ENCODE data around the gene THRAP3. TPM values are rescaled to one million over a fixed set of nuclear protein-coding genes. Genes with fewer than 3 reads are reported as not detected.

THRAP3 gene
- total and polyA plus RNA-seq, 2 donors from 2014 or later, result 28.0 to 102 TPM

DNA sequence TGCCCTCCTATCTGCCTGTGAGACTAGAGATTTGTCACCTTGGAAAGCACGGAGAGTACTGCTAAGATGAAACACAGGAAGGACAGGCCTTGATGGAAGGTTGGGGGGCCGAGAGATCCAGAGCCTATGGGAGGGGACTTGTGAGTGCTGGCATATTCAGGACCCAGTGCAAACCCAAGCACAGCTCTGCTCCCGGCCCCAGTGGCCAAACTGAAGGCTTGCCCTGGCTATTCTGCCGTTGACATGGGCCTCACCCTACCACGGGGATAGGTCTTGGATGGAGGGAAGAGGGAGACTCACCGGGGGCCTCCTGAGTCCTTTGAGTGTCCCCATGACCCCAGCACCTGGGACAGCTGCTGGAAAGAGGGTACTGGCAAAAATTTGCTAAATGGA, 103.8 kb downstream of the THRAP3 start:
- H3K4me3 ChIP-seq (ENCODE audit: low read length in 3 of 3), result no peak overlapping the region
- DNase-seq (peak in 1 of 5 donors; percentile 49), FAIRE-seq (no peak)
- no peaks in the 10 kb centered on the region for H3K36me3 ChIP-seq (ENCODE audit: control insufficient read depth in 2 of 3, insufficient read depth in 3 of 3, low read length in 3 of 3)
- no peaks in the 10 kb centered on the region for H3K9me3 ChIP-seq (ENCODE audit: control insufficient read depth in 2 of 3, insufficient read depth in 1 of 3, low read length in 3 of 3)
- H3K9ac ChIP-seq (ENCODE audit: low read length in 3 of 3), result no peak overlapping the region
- TF ChIP-seq, protein P1, sequence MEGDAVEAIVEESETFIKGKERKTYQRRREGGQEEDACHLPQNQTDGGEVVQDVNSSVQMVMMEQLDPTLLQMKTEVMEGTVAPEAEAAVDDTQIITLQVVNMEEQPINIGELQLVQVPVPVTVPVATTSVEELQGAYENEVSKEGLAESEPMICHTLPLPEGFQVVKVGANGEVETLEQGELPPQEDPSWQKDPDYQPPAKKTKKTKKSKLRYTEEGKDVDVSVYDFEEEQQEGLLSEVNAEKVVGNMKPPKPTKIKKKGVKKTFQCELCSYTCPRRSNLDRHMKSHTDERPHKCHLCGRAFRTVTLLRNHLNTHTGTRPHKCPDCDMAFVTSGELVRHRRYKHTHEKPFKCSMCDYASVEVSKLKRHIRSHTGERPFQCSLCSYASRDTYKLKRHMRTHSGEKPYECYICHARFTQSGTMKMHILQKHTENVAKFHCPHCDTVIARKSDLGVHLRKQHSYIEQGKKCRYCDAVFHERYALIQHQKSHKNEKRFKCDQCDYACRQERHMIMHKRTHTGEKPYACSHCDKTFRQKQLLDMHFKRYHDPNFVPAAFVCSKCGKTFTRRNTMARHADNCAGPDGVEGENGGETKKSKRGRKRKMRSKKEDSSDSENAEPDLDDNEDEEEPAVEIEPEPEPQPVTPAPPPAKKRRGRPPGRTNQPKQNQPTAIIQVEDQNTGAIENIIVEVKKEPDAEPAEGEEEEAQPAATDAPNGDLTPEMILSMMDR (IDR thresholded peaks at IDR 0.05; ENCODE audit: borderline replicate concordance, extremely low read depth, insufficient read depth), result no peak
- H3K27ac ChIP-seq (ENCODE audit: low read depth in 2 of 2, low read length in 2 of 2), result no peak overlapping the region
- intact Hi-C loops (cut with DNase I), result no loop called here
- peaks cover 5 to 15% (median 13%) of the 10 kb centered on the region in 3 donors for H3K4me1 ChIP-seq (ENCODE audit: control insufficient read depth in 2 of 3, insufficient read depth in 2 of 3, low read depth in 1 of 3, low read length in 3 of 3)
- no peaks in the 10 kb centered on the region for H3K27me3 ChIP-seq (ENCODE audit: control insufficient read depth, insufficient read depth, low read length)

DNA sequence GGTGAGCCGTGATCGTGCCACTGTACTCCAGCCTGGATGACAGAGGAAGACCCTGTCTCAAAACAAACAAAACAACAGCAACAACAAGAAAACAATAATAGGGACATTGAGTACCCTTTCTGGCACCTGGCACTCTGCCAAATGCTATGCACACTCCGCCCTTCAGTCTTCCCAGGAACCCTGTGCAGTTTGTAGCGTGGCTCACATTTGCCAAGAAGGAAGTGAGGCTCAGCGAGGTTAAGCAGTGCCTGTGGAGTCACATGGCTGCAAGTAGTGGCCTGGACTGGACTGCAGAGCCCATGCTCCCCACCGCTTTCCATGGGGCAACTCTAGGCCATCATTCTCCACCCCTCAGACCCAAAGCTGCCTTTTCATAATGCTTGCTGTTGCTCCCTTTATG, 104.5 kb downstream of the THRAP3 start:
- TF ChIP-seq, protein P1 (IDR thresholded peaks at IDR 0.05; ENCODE audit: borderline replicate concordance, extremely low read depth, insufficient read depth), result no peak
- Histone ChIP-seq H3K27ac (ENCODE audit: low read depth in 2 of 2, low read length in 2 of 2) (no peak overlapping the region), H3K36me3 (ENCODE audit: control insufficient read depth in 2 of 3, insufficient read depth in 3 of 3, low read length in 3 of 3) (no peaks in the 10 kb centered on the region), H3K9me3 (ENCODE audit: control insufficient read depth in 2 of 3, insufficient read depth in 1 of 3, low read length in 3 of 3) (no peaks in the 10 kb centered on the region), H3K9ac (ENCODE audit: low read length in 3 of 3) (no peak overlapping the region), H3K4me1 (ENCODE audit: control insufficient read depth in 2 of 3, insufficient read depth in 2 of 3, low read depth in 1 of 3, low read length in 3 of 3) (peaks cover 5 to 15% (median 13%) of the 10 kb centered on the region in 3 donors), H3K27me3 (ENCODE audit: control insufficient read depth, insufficient read depth, low read length) (no peaks in the 10 kb centered on the region), H3K4me3 (ENCODE audit: low read length in 3 of 3) (no peak overlapping the region)
- intact Hi-C loops (cut with DNase I), result no loop called here
- DNase-seq, result peak in 2 of 5 donors; percentile 55 to 81
- no peak for FAIRE-seq

DNA sequence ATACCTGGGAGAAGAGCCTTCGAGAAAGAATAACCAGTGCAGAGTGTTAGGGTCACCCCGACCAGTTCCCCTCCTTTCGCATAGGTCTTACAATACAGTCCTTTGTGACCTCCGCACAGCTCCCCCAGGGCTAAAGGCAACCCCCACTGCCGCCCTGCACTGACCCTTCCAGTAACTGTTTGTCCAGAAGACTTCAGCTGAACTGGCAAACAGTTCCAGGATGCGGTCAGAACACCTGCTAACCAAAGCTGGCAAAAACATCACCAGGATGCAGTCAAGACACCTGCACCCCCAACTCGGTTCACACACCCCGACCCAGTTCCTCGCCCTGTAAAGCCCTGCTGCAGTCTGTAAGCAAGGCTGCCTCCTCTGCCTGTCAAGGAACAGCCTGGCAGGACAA, 105.6 kb downstream of the THRAP3 start:
- H3K4me3 ChIP-seq (ENCODE audit: low read length in 3 of 3), result no peak overlapping the region
- H3K4me1 ChIP-seq (ENCODE audit: control insufficient read depth in 2 of 3, insufficient read depth in 2 of 3, low read depth in 1 of 3, low read length in 3 of 3), result peaks cover 3 to 9% (median 5%) of the 10 kb centered on the region in 3 donors
- H3K36me3 ChIP-seq (ENCODE audit: control insufficient read depth in 2 of 3, insufficient read depth in 3 of 3, low read length in 3 of 3), result no peaks in the 10 kb centered on the region
- no peaks in the 10 kb centered on the region for H3K27me3 ChIP-seq (ENCODE audit: control insufficient read depth, insufficient read depth, low read length)
- H3K27ac ChIP-seq (ENCODE audit: low read depth in 2 of 2, low read length in 2 of 2), result no peak overlapping the region
- no peak for DNase-seq
- intact Hi-C loops (cut with DNase I), result no loop called here
- TF ChIP-seq, protein P1 (IDR thresholded peaks at IDR 0.05; ENCODE audit: borderline replicate concordance, extremely low read depth, insufficient read depth), result no peak
- FAIRE-seq, result no peak
- no peaks in the 10 kb centered on the region for H3K9me3 ChIP-seq (ENCODE audit: control insufficient read depth in 2 of 3, insufficient read depth in 1 of 3, low read length in 3 of 3)
- no peak overlapping the region for H3K9ac ChIP-seq (ENCODE audit: low read length in 3 of 3)

DNA sequence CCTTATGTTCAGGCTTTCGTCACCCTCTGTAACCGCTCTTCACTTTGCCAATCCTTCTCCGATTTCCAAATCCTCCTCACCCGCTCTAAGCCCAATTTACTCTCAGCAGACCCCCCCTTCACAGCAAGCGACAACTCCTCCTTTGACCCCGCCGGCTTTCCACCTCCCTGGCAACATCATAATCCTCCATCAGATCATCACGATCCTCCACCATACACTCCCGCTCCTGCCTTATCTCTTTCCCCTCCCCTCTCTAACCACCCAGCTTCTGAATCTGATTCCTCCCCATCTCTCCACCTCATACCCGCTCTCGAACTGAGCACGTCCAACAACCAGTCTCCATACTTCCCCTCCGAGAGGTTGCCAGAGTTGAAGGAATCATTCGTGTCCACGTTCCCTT, 106.7 kb downstream of the THRAP3 start:
- FAIRE-seq, result no peak
- TF ChIP-seq, protein P1 (IDR thresholded peaks at IDR 0.05; ENCODE audit: borderline replicate concordance, extremely low read depth, insufficient read depth), result no peak
- H3K27ac ChIP-seq (ENCODE audit: low read depth in 2 of 2, low read length in 2 of 2), result no peak overlapping the region
- H3K9ac ChIP-seq (ENCODE audit: low read length in 3 of 3), result no peak overlapping the region
- no peaks in the 10 kb centered on the region for H3K36me3 ChIP-seq (ENCODE audit: control insufficient read depth in 2 of 3, insufficient read depth in 3 of 3, low read length in 3 of 3)
- intact Hi-C loops (cut with DNase I), result no loop called here
- no peaks in the 10 kb centered on the region for H3K9me3 ChIP-seq (ENCODE audit: control insufficient read depth in 2 of 3, insufficient read depth in 1 of 3, low read length in 3 of 3)
- H3K27me3 ChIP-seq (ENCODE audit: control insufficient read depth, insufficient read depth, low read length), result no peaks in the 10 kb centered on the region
- peaks cover 0 to 9% (median 3%) of the 10 kb centered on the region in 3 donors for H3K4me1 ChIP-seq (ENCODE audit: control insufficient read depth in 2 of 3, insufficient read depth in 2 of 3, low read depth in 1 of 3, low read length in 3 of 3)
- H3K4me3 ChIP-seq (ENCODE audit: low read length in 3 of 3), result no peak overlapping the region
- no peak for DNase-seq
